GM21825 (cell line): ENCODE results near the gene BRICD5.
"Not testable (repeated sequence)": the region's sequence is repeated elsewhere in the genome, so short reads cannot be mapped to it uniquely, and the experiment has no call there.

Experiments used
- ATAC-seq: cut with Tn5 transposase; IDR thresholded peaks from one replicate; pipeline ENCODE4 v1.9.1; 2021; ENCODE audit warnings: mild to moderate bottlenecking, moderate library complexity; ENCODE audit not compliant: unreplicated experiment

Gene BRICD5

GRCh38 chr16:2210386-2211365 lies at the start of gene BRICD5:
BRICD5 (minus strand) TSS chr16:2210863; CDS start chr16:2210833, 30 bp downstream.
- ATAC-seq: no peak

GRCh38 chr16:2260250-2260649 lies 49.6 kb upstream of the BRICD5 start:
- ATAC-seq: no peak

- not testable (repeated sequence) for ATAC-seq
Observed at GRCh38 chr16:2258530-2258929, 47.9 kb upstream of the BRICD5 start.

GRCh38 chr16:2257726-2258125 lies 47.1 kb upstream of the BRICD5 start:
- no peak for ATAC-seq

GRCh38 chr16:2256531-2257140 lies 46.0 kb upstream of the BRICD5 start:
- no peak for ATAC-seq

GRCh38 chr16:2253293-2253692 lies 42.6 kb upstream of the BRICD5 start:
- no peak for ATAC-seq

GRCh38 chr16:2252806-2253148 lies 42.1 kb upstream of the BRICD5 start:
- no peak for ATAC-seq

GRCh38 chr16:2251296-2252111 lies 40.8 kb upstream of the BRICD5 start, which contains the start of gene ECI1:
ECI1 (minus strand) TSS chr16:2251587; CDS start chr16:2251566, 21 bp downstream.
- peak; percentile 88 for ATAC-seq

- no peak for ATAC-seq
Observed at GRCh38 chr16:2250652-2251295, 40.1 kb upstream of the BRICD5 start.

GRCh38 chr16:2246301-2246885 lies 35.7 kb upstream of the BRICD5 start:
- no peak for ATAC-seq

- no peak for ATAC-seq
Observed at GRCh38 chr16:2244926-2245795, 34.5 kb upstream of the BRICD5 start.

GRCh38 chr16:2244301-2244700 lies 33.6 kb upstream of the BRICD5 start:
- ATAC-seq: no peak

GRCh38 chr16:2243781-2244180 lies 33.1 kb upstream of the BRICD5 start:
- ATAC-seq: no peak

GRCh38 chr16:2243031-2243528 lies 32.4 kb upstream of the BRICD5 start:
- no peak for ATAC-seq

GRCh38 chr16:2242598-2242997 lies 31.9 kb upstream of the BRICD5 start:
- no peak for ATAC-seq

- not testable (repeated sequence) for ATAC-seq
Observed at GRCh38 chr16:2240331-2240730, 29.7 kb upstream of the BRICD5 start.

GRCh38 chr16:2238838-2239675 lies 28.4 kb upstream of the BRICD5 start:
- no peak for ATAC-seq

- ATAC-seq: no peak
Observed at GRCh38 chr16:2238150-2238837, 27.6 kb upstream of the BRICD5 start.
